Glutamatergic neuron (in vitro differentiated cells): ENCODE results near the gene LIPK. TPM values are rescaled to one million over a fixed set of nuclear protein-coding genes. Genes with fewer than 3 reads are reported as not detected.
"Not testable (repeated sequence)": the region's sequence is repeated elsewhere in the genome, so short reads cannot be mapped to it uniquely, and the experiment has no call there.

Experiments
- DNase-seq: peaks from one replicate; pipeline ENCODE4 v3.0.0; 2022
- H3K27ac Mint-ChIP-seq: one replicate; pipeline ENCODE4 v1.8.0; 2020; ENCODE audit warnings: mild to moderate bottlenecking, mixed read lengths, inconsistent platforms; ENCODE audit not compliant: unreplicated experiment
- H3K27me3 Mint-ChIP-seq: one replicate; pipeline ENCODE4 v1.8.0; 2020; ENCODE audit warnings: mild to moderate bottlenecking, moderate library complexity, mixed read lengths, inconsistent platforms; ENCODE audit not compliant: unreplicated experiment
- H3K36me3 Mint-ChIP-seq: one replicate; pipeline ENCODE4 v1.8.0; 2020; ENCODE audit warnings: mild to moderate bottlenecking, mixed read lengths, inconsistent platforms; ENCODE audit not compliant: unreplicated experiment
- H3K4me1 Mint-ChIP-seq: one replicate; pipeline ENCODE4 v1.8.0; 2020; ENCODE audit warnings: mild to moderate bottlenecking, low read depth, mixed read lengths, inconsistent platforms; ENCODE audit not compliant: unreplicated experiment
- H3K4me3 Mint-ChIP-seq: one replicate; pipeline ENCODE4 v1.8.0; 2020; ENCODE audit warnings: mild to moderate bottlenecking, mixed read lengths, inconsistent platforms; ENCODE audit not compliant: unreplicated experiment
- H3K9me3 Mint-ChIP-seq: one replicate; pipeline ENCODE4 v1.8.0; 2020; ENCODE audit warnings: mild to moderate bottlenecking, moderate library complexity, mixed read lengths, inconsistent platforms; ENCODE audit not compliant: unreplicated experiment
- total RNA-seq: library from RNA; stranded (reverse); fragmentation: NEBNext Ultra II Directional; extraction: Animal tissue kit (Norgen Biotek cat#: 25700); gene quantifications from one replicate; pipeline ENCODE4 v1.2.1, GENCODE V29; 2021; ENCODE audit not compliant: unreplicated experiment
- TF ChIP-seq, protein P1 (sequence below): fragments of 200-600 bp; sonication (generic); IDR thresholded peaks from one replicate; pipeline ENCODE4 v1.5.0; 2021; ENCODE audit not compliant: partially characterized antibody, unreplicated experiment

LIPK gene
- total RNA-seq, 1 donor from 2014 or later = not detected

DNA sequence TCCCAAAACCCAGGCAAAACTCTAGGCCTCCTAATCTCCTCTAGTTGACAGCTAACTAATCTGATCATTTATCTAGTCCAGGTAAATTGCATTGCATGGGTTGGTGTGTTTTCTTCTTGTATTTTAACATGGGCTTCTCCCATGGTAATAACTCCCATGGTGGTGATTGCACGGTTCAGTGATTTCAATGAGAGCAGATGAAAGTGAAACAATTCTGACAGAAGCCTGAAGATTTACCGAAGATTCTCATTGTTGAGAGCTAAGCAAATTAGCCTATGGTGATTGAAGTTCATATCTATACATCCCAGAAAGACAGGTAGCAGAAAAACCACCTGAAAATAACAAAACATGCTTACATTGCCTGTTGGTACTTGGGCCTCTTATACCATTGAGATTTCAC lies 27.2 kb downstream of the LIPK start:
- no peaks in the 10 kb centered on the region for H3K36me3 Mint-ChIP-seq
- no peaks in the 10 kb centered on the region for H3K9me3 Mint-ChIP-seq
- H3K4me3 Mint-ChIP-seq = no peak overlapping the region
- peaks cover 14% of the 10 kb centered on the region for H3K4me1 Mint-ChIP-seq
- H3K27me3 Mint-ChIP-seq = no peaks in the 10 kb centered on the region
- no peak overlapping the region for H3K27ac Mint-ChIP-seq
- TF ChIP-seq, protein P1, sequence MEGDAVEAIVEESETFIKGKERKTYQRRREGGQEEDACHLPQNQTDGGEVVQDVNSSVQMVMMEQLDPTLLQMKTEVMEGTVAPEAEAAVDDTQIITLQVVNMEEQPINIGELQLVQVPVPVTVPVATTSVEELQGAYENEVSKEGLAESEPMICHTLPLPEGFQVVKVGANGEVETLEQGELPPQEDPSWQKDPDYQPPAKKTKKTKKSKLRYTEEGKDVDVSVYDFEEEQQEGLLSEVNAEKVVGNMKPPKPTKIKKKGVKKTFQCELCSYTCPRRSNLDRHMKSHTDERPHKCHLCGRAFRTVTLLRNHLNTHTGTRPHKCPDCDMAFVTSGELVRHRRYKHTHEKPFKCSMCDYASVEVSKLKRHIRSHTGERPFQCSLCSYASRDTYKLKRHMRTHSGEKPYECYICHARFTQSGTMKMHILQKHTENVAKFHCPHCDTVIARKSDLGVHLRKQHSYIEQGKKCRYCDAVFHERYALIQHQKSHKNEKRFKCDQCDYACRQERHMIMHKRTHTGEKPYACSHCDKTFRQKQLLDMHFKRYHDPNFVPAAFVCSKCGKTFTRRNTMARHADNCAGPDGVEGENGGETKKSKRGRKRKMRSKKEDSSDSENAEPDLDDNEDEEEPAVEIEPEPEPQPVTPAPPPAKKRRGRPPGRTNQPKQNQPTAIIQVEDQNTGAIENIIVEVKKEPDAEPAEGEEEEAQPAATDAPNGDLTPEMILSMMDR = no peak
- DNase-seq = no peak

DNA sequence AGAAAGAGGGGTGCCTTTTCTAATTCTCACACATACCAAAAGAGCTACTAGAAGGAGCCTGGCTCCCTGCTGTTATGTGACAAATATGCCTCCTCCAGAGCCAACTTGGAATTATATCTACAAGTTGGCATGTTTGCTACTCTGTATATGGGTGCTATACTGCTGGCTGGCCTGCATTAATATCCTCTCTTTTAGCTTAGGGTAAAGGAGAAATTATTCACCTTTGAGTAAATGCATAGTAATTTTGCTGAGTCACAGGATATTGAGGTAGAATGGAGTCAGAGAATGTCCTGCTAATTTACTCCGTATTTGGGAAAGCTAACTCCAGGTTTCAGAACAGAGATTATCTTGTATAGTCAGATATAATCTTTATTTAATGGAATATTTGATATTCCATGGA lies 29.6 kb downstream of the LIPK start:
- Mint-ChIP-seq H3K9me3 (no peaks in the 10 kb centered on the region), H3K4me1 (peaks cover 20% of the 10 kb centered on the region), H3K4me3 (no peak overlapping the region), H3K27me3 (no peaks in the 10 kb centered on the region), H3K27ac (no peak overlapping the region), H3K36me3 (no peaks in the 10 kb centered on the region)
- no peak for DNase-seq
- TF ChIP-seq, protein P1 = no peak

DNA sequence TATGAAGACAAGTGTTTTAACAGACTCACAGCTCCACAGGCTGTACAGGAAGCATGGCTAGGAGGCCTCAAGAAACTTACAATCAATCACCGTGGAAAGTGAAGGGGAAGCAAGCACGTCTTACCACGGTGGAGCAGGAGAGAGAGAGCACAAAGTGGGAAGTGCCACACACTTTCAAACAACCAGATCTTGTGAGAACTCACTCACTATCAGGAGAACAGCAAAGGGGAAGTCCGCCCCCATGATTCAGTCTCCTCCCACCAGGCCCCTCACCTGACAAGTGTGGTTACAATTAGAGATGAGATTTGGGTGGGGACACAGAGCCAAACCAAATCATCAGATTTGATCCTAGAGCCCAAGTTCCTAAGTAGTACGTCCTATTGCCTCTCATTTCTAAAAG lies 35.9 kb downstream of the LIPK start:
- not testable (repeated sequence) for H3K4me3 Mint-ChIP-seq, H3K27me3 Mint-ChIP-seq, H3K36me3 Mint-ChIP-seq, DNase-seq, H3K9me3 Mint-ChIP-seq, H3K27ac Mint-ChIP-seq
- H3K4me1 Mint-ChIP-seq = peaks cover 13% of the 10 kb centered on the region

DNA sequence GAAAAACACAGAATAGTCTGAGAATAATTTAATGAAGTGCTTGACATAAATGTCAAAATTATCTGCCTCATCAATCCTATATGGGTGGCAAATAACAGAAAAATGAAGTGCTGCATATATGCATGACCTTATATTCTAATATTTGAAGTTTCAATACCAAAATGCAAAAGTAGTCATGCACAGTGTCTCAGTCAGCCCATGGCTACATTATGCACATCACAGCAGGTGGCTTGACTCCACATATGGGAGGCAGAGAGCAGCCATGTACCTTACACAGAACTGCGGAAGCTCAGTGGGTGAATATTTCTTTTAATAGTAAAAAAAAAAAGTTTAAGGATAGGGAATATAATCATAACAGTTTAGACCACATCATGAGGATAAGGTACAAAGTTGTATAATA lies 36.4 kb downstream of the LIPK start:
- H3K4me3 Mint-ChIP-seq = no peak overlapping the region

DNA sequence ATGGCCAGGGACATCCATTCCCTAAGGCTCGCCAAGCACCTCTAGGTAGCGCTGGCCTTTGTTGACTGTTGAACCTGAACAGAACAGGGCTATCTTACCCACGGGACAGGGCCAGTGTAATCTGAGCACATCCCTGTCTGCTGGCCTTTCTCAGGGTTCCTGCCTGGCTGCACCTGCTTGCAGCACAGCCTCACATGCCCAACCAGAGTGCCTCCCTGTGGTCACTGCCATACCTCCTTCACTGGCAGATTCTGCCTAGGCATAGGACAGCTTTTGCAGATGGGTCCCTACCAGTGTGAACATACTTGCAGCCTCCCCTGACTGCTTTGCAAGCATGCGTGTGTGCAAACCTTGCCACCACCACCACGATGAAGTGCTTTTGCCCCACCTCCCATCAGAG lies 38.0 kb downstream of the LIPK start:
- Mint-ChIP-seq H3K9me3 (no peaks in the 10 kb centered on the region), H3K36me3 (no peaks in the 10 kb centered on the region), H3K4me3 (no peak overlapping the region), H3K4me1 (peaks cover 1% of the 10 kb centered on the region), H3K27ac (no peak overlapping the region), H3K27me3 (peaks cover 2% of the 10 kb centered on the region)
- TF ChIP-seq, protein P1 = no peak
- no peak for DNase-seq

More for the DNA sequence above, 36.4 kb downstream of the LIPK start:
- peaks cover 12% of the 10 kb centered on the region for H3K4me1 Mint-ChIP-seq
- H3K9me3 Mint-ChIP-seq = no peaks in the 10 kb centered on the region
- TF ChIP-seq, protein P1 = no peak
- H3K27me3 Mint-ChIP-seq = peaks cover 2% of the 10 kb centered on the region
- DNase-seq = no peak
- no peaks in the 10 kb centered on the region for H3K36me3 Mint-ChIP-seq
- H3K27ac Mint-ChIP-seq = no peak overlapping the region

DNA sequence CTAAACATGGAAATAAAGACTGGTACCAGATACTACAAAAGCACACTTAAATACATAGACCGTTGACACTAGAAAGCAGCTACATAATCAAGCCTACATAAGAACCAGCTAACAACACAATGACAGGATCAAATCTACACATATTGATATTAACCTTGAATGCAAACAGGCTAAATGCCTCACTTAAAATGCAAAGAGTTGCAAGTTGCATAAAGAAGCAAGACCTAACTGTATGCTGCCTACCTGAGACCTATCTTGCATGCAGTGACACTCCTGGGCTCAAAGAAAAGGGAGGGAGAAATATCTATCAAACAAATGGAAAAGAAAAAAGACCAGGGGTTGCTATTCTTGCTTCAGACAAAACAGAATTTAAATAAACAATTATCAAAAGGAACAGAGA lies 39.6 kb downstream of the LIPK start:
- TF ChIP-seq, protein P1 = no peak
- Mint-ChIP-seq H3K27me3 (peaks cover 2% of the 10 kb centered on the region), H3K36me3 (no peaks in the 10 kb centered on the region)

More for the DNA sequence above, 39.6 kb downstream of the LIPK start:
- DNase-seq = no peak
- H3K9me3 Mint-ChIP-seq = no peaks in the 10 kb centered on the region
- H3K27ac Mint-ChIP-seq = no peak overlapping the region
- H3K4me3 Mint-ChIP-seq = no peak overlapping the region
- no peaks in the 10 kb centered on the region for H3K4me1 Mint-ChIP-seq
